ENCODE measurements around the gene SDC1.

- TF ChIP-seq, protein P1, sequence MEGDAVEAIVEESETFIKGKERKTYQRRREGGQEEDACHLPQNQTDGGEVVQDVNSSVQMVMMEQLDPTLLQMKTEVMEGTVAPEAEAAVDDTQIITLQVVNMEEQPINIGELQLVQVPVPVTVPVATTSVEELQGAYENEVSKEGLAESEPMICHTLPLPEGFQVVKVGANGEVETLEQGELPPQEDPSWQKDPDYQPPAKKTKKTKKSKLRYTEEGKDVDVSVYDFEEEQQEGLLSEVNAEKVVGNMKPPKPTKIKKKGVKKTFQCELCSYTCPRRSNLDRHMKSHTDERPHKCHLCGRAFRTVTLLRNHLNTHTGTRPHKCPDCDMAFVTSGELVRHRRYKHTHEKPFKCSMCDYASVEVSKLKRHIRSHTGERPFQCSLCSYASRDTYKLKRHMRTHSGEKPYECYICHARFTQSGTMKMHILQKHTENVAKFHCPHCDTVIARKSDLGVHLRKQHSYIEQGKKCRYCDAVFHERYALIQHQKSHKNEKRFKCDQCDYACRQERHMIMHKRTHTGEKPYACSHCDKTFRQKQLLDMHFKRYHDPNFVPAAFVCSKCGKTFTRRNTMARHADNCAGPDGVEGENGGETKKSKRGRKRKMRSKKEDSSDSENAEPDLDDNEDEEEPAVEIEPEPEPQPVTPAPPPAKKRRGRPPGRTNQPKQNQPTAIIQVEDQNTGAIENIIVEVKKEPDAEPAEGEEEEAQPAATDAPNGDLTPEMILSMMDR (conservative IDR thresholded peaks at IDR 0.05), result no peak
- TF ChIP-seq ZFX (IDR thresholded peaks at IDR 0.05), result no peak
Observed at GRCh38 chr2:20267529-20267928, 42.6 kb upstream of the SDC1 start.

Data from C4-2B (cell line).